Measurements from ENCODE around the gene OR8B2. TPM values are rescaled to one million over a fixed set of nuclear protein-coding genes. Genes with fewer than 3 reads are reported as not detected.

OR8B2 gene
- total RNA-seq, 1 experiment from 2014 or later, result not detected

GRCh38 chr11:124380585-124380984, 3.7 kb downstream of the OR8B2 start:
- TF ChIP-seq SP1 (IDR thresholded peaks at IDR 0.05; ENCODE audit: low read depth) (no peak), ZBTB33 (IDR thresholded peaks at IDR 0.05; ENCODE audit: extremely low read depth, insufficient replicate concordance, low read length) (no peak), FOSL1 (IDR thresholded peaks at IDR 0.05; ENCODE audit: low read depth) (no peak), CEBPB (IDR thresholded peaks at IDR 0.05; ENCODE audit: low read depth) (no peak), POLR2AphosphoS5 (IDR thresholded peaks at IDR 0.05; ENCODE audit: low read depth, low read length) (no peak), EGR1 (IDR thresholded peaks at IDR 0.05; ENCODE audit: low read depth) (no peak), YY1 (IDR thresholded peaks at IDR 0.05; ENCODE audit: extremely low read depth, insufficient replicate concordance, low read depth, low read length) (no peak), ELF1 (IDR thresholded peaks at IDR 0.05; ENCODE audit: borderline replicate concordance, low read depth) (no peak), SRF (IDR thresholded peaks at IDR 0.05; ENCODE audit: low read depth) (no peak), POLR2A (IDR thresholded peaks at IDR 0.05; ENCODE audit: borderline replicate concordance, extremely low read depth, insufficient read depth, insufficient read length) (no peak), EZH2phosphoT487 (IDR thresholded peaks at IDR 0.05; ENCODE audit: borderline replicate concordance) (no peak), SIN3A (IDR thresholded peaks at IDR 0.05; ENCODE audit: low read depth) (no peak)
- Histone ChIP-seq H2AFZ (ENCODE audit: low read depth, low read length, poor library complexity, severe bottlenecking) (no peak overlapping the region), H3K4me1 (ENCODE audit: control insufficient read depth in 1 of 2, insufficient read depth in 2 of 2, low read length in 2 of 2) (no peaks in the 10 kb centered on the region), H3K4me2 (ENCODE audit: low read length) (no peak overlapping the region), H3K27me3 (ENCODE audit: insufficient read depth, low read length) (peaks cover 31% of the 10 kb centered on the region), H3K9ac (ENCODE audit: low read length) (no peak overlapping the region), H4K20me1 (ENCODE audit: insufficient read depth) (no peaks in the 10 kb centered on the region), H3K36me3 (ENCODE audit: control insufficient read depth in 1 of 2, insufficient read depth in 2 of 2, low read length in 2 of 2) (no peaks in the 10 kb centered on the region), H3K9me2 (ENCODE audit: insufficient read depth) (no peaks in the 10 kb centered on the region), H3K79me2 (ENCODE audit: insufficient read depth, low read length) (no peaks in the 10 kb centered on the region), H3K27ac (ENCODE audit: low read depth, low read length) (no peak overlapping the region), H3K9me3 (ENCODE audit: control insufficient read depth in 1 of 2, insufficient read depth in 1 of 2, low read depth in 1 of 2, low read length in 2 of 2) (no peaks in the 10 kb centered on the region), H3K4me3 (replicated peaks in 1 of 2; ENCODE audit: low read depth in 1 of 2, low read length in 2 of 2) (no peak overlapping the region)
- ChIA-PET POLR2A (no interaction called here), CTCF (no interaction called here), RAD21 (ENCODE audit: low non-redundant PET in 1 of 2, low total read pairs in 2 of 2, uncharacterized antibody in 2 of 2, unreplicated experiment in 2 of 2) (no interaction called here)
- intact Hi-C loops (cut with micrococcal nuclease), result no loop called here
- DNase-seq (ENCODE audit: low read depth, low spot score) (no peak), ATAC-seq (no peak)
- BruUV-seq (replicated peaks), result no TSS peak

Data from HCT116 (cell line).